SKM-1 treated with dmso at 0.1 percent for 144 hours (cell line): ENCODE results near the gene ELAVL1.

Experiments
- DNase-seq: peaks from one replicate; lab custom pipeline; 2025; ENCODE audit not compliant: unreplicated experiment; lab: John Stamatoyannopoulos, UW

Gene ELAVL1

DNA sequence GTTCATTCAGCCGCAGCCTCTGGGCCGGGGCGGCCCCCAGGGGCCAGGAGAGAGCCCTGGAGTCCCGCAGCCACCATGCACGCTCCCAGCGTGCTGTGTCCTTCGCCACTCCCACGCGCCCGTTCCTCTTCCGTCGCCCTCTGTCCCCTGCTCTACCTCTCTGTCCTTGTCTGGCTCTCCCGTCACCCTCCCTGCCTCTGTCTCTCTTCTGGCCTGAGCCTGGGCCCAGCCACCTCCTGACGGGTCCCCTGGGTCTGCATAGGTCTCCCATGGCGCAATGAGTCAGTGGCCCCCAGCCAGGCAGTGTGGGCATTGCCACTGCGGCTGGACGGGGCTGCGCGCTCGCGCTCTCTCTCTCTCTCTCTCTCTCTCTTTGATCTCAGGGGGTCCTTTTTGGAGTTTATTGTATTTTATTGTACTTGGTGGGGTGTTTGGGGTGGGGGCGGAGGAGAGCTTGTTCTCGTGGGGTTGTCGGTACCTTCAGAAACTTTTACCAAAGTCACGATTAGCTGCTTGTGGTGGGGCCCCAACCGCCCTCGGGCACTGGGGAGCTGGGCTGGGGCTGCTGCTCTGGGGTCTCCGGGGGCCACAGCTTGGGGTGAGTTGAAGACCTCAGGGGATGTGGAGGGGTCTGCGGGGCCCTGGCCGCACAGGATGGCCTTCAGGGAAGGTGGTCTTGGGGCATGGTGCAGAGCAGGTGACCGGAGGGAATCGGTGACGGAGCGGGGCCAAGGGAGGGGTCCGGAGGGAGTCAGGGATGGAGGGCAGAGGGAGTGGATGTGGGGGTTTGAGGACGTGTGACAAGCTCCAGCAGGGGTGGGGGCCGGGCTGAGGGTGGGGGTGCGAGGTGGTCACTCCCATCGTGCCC lies 92.5 kb downstream of the ELAVL1 start:
- no peak for DNase-seq

- DNase-seq: no peak
Measured at GRCh38 chr19:7912144-7912696, 93.2 kb downstream of the ELAVL1 start.

DNA sequence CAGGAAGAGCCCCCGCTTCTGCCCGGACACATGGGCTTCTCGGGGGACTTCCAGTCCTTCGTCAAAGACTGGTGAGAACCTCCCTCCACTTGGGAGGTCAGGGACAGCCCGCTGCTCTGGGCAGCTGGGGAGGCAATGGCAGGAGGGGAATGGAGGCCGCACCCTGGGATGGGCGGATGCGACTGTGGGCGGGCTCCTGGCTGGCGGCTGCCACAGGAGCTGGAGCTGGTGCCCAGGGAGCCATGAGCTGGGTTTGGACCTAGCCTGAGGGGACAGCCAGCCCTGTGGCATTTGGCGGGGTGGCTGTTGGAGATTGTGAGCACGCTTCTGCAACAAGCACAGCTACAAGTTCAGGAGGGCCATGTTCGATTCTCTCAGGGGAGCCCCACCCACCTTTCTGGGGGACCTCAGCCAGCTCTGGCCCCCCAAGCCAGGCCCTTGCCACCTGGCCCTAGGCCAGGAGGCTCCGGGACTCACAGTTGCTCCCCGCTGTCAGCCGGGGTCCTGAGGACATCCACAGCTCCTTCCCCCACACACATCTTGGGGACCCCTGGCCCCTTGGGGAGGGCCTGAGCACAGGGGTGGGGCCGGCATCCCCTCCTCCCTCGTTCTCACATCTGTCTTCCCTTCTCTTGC lies 93.8 kb downstream of the ELAVL1 start:
- no peak for DNase-seq

DNA sequence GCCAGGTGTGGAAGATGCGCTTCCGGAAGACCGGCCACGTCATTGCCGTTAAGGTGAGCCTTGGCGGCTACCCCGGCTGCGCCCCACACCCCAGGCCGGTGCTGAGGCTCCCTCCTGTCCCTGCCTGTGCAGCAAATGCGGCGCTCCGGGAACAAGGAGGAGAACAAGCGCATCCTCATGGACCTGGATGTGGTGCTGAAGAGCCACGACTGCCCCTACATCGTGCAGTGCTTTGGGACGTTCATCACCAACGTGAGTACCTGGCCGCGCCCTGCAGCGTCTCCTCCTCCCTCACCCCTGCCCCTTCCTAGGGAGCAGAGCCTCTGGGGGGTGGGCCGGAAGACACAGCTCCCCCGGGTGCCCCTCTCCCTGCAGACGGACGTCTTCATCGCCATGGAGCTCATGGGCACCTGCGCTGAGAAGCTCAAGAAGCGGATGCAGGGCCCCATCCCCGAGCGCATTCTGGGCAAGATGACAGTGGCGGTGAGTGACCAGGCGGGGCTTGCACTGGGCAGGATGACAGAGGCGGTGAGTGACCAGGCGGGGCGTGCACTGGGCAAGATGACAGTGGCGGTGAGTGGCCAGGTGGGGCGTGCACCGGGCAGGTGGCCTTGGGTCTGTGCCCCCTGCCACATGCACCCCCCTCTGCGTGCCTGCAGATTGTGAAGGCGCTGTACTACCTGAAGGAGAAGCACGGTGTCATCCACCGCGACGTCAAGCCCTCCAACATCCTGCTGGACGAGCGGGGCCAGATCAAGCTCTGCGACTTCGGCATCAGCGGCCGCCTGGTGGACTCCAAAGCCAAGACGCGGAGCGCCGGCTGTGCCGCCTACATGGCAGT lies 94.9 kb downstream of the ELAVL1 start:
- no peak for DNase-seq

- DNase-seq: no peak
Measured at GRCh38 chr19:7909471-7910067, 95.9 kb downstream of the ELAVL1 start.

DNA sequence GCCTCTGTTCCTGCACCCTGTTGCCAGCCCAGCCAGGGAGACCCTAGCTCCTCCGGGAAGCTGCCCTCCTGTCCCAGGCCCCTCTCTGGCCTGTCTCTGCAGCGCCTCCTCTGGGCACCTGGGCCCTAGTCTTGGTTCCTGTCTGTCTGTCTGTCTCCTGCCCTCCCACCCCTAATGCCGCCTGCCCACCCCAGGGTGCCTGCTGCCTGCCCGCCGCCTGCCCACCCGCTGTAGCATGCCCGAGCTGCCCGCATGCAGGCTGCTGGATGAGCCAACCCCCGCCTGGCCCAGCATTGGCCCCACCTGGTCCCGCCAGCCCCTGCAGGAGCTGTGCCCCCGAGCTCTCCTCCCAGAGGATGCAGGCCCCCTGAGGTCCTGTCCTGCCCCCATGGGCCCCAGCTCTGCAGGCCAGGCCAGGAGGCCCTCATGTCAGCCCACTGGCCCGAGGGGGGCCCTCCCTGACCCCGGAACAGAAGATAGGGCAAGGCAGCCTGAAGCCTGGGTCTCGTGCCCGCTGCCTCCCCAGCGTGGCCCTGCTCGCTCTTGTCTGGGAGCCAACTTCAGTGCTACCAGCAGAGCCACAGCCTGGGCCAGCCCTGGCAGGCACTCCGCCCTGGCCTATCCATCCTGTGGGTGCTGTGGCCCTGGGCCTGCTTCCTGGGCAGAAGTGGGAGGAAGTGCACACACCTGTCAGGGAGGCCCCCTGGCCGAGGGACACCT lies 96.5 kb downstream of the ELAVL1 start:
- DNase-seq: no peak
